Measurements from ENCODE around the gene AMBP.

Gene AMBP

GRCh38 chr9:114099669-114100270 is 21.7 kb upstream of the AMBP start:
- no peak overlapping the region for H3K4me3 Mint-ChIP-seq
- H3K27ac Mint-ChIP-seq, result no peak overlapping the region
- no peaks in the 10 kb centered on the region for H3K36me3 Mint-ChIP-seq (ENCODE audit: low read depth)
- H3K27me3 Mint-ChIP-seq, result peaks cover 48% of the 10 kb centered on the region
- peaks cover 7% of the 10 kb centered on the region for H3K9me3 Mint-ChIP-seq
- peaks cover 11% of the 10 kb centered on the region for H3K4me1 Mint-ChIP-seq (ENCODE audit: low read depth)

GRCh38 chr9:114098936-114099668 is 21.0 kb upstream of the AMBP start, which contains the start of gene KIF12:
Gene KIF12 (minus strand): TSS chr9:114099292. CDS start chr9:114099276, 16 bp downstream.
- Mint-ChIP-seq H3K4me1 (ENCODE audit: low read depth) (peaks cover 11% of the 10 kb centered on the region), H3K9me3 (peaks cover 7% of the 10 kb centered on the region), H3K36me3 (ENCODE audit: low read depth) (no peaks in the 10 kb centered on the region), H3K27ac (no peak within 1 kb of the TSS), H3K27me3 (peaks cover 51% of the 10 kb centered on the region), H3K4me3 (no peak within 1 kb of the TSS)

GRCh38 chr9:114098021-114098935 is 20.2 kb upstream of the AMBP start:
- Mint-ChIP-seq H3K4me3 (no peak overlapping the region), H3K9me3 (peaks cover 7% of the 10 kb centered on the region), H3K27ac (no peak overlapping the region), H3K27me3 (peaks cover 50% of the 10 kb centered on the region), H3K4me1 (ENCODE audit: low read depth) (peaks cover 11% of the 10 kb centered on the region), H3K36me3 (ENCODE audit: low read depth) (no peaks in the 10 kb centered on the region)

GRCh38 chr9:114097613-114098020 is 19.5 kb upstream of the AMBP start:
- Mint-ChIP-seq H3K4me1 (ENCODE audit: low read depth) (peaks cover 11% of the 10 kb centered on the region), H3K36me3 (ENCODE audit: low read depth) (no peaks in the 10 kb centered on the region), H3K27me3 (peaks cover 46% of the 10 kb centered on the region), H3K27ac (no peak overlapping the region), H3K9me3 (peaks cover 7% of the 10 kb centered on the region), H3K4me3 (peak overlapping the region; percentile 62)

- peaks cover 43% of the 10 kb centered on the region for H3K27me3 Mint-ChIP-seq
- no peaks in the 10 kb centered on the region for H3K36me3 Mint-ChIP-seq (ENCODE audit: low read depth)
- peaks cover 7% of the 10 kb centered on the region for H3K9me3 Mint-ChIP-seq
- peaks cover 11% of the 10 kb centered on the region for H3K4me1 Mint-ChIP-seq (ENCODE audit: low read depth)
- no peak overlapping the region for H3K27ac Mint-ChIP-seq
- H3K4me3 Mint-ChIP-seq, result no peak overlapping the region
These were observed 18.9 kb upstream of the AMBP start for GRCh38 chr9:114096866-114097612.

- no peak overlapping the region for H3K4me3 Mint-ChIP-seq
- H3K27ac Mint-ChIP-seq, result no peak overlapping the region
- no peaks in the 10 kb centered on the region for H3K9me3 Mint-ChIP-seq
- H3K27me3 Mint-ChIP-seq, result peaks cover 38% of the 10 kb centered on the region
- H3K36me3 Mint-ChIP-seq (ENCODE audit: low read depth), result no peaks in the 10 kb centered on the region
- H3K4me1 Mint-ChIP-seq (ENCODE audit: low read depth), result peaks cover 11% of the 10 kb centered on the region
These were observed 18.0 kb upstream of the AMBP start for GRCh38 chr9:114096041-114096511.

GRCh38 chr9:114094971-114095370 is 16.9 kb upstream of the AMBP start:
- Mint-ChIP-seq H3K4me1 (ENCODE audit: low read depth) (peaks cover 11% of the 10 kb centered on the region), H3K9me3 (no peaks in the 10 kb centered on the region), H3K27ac (no peak overlapping the region), H3K27me3 (peaks cover 33% of the 10 kb centered on the region), H3K36me3 (ENCODE audit: low read depth) (no peaks in the 10 kb centered on the region), H3K4me3 (no peak overlapping the region)

- Mint-ChIP-seq H3K9me3 (no peaks in the 10 kb centered on the region), H3K36me3 (ENCODE audit: low read depth) (no peaks in the 10 kb centered on the region), H3K4me3 (no peak overlapping the region), H3K27ac (no peak overlapping the region), H3K27me3 (peaks cover 28% of the 10 kb centered on the region), H3K4me1 (ENCODE audit: low read depth) (peaks cover 11% of the 10 kb centered on the region)
These were observed 15.8 kb upstream of the AMBP start for GRCh38 chr9:114093761-114094505.

GRCh38 chr9:114093031-114093471 is 15.0 kb upstream of the AMBP start:
- Mint-ChIP-seq H3K27me3 (peaks cover 27% of the 10 kb centered on the region), H3K9me3 (no peaks in the 10 kb centered on the region), H3K4me1 (ENCODE audit: low read depth) (peaks cover 11% of the 10 kb centered on the region), H3K27ac (no peak overlapping the region), H3K36me3 (ENCODE audit: low read depth) (no peaks in the 10 kb centered on the region), H3K4me3 (no peak overlapping the region)

- H3K36me3 Mint-ChIP-seq (ENCODE audit: low read depth), result no peaks in the 10 kb centered on the region
- H3K27ac Mint-ChIP-seq, result no peak overlapping the region
- no peak overlapping the region for H3K4me3 Mint-ChIP-seq
- H3K27me3 Mint-ChIP-seq, result peaks cover 22% of the 10 kb centered on the region
- H3K9me3 Mint-ChIP-seq, result no peaks in the 10 kb centered on the region
- H3K4me1 Mint-ChIP-seq (ENCODE audit: low read depth), result peaks cover 7% of the 10 kb centered on the region
These were observed 14.2 kb upstream of the AMBP start for GRCh38 chr9:114092336-114092735.

- Mint-ChIP-seq H3K36me3 (ENCODE audit: low read depth) (no peaks in the 10 kb centered on the region), H3K4me1 (ENCODE audit: low read depth) (peaks cover 3% of the 10 kb centered on the region), H3K27me3 (peaks cover 16% of the 10 kb centered on the region), H3K27ac (no peak overlapping the region), H3K4me3 (no peak overlapping the region), H3K9me3 (no peaks in the 10 kb centered on the region)
These were observed 13.6 kb upstream of the AMBP start for GRCh38 chr9:114091711-114092110.

GRCh38 chr9:114090798-114091197 is 12.7 kb upstream of the AMBP start:
- Mint-ChIP-seq H3K4me3 (no peak overlapping the region), H3K27ac (no peak overlapping the region), H3K4me1 (ENCODE audit: low read depth) (no peaks in the 10 kb centered on the region), H3K36me3 (ENCODE audit: low read depth) (no peaks in the 10 kb centered on the region), H3K9me3 (no peaks in the 10 kb centered on the region), H3K27me3 (peaks cover 8% of the 10 kb centered on the region)

GRCh38 chr9:114089206-114089840 is 11.2 kb upstream of the AMBP start:
- no peaks in the 10 kb centered on the region for H3K36me3 Mint-ChIP-seq (ENCODE audit: low read depth)
- no peaks in the 10 kb centered on the region for H3K4me1 Mint-ChIP-seq (ENCODE audit: low read depth)
- H3K9me3 Mint-ChIP-seq, result no peaks in the 10 kb centered on the region
- H3K27ac Mint-ChIP-seq, result no peak overlapping the region
- no peak overlapping the region for H3K4me3 Mint-ChIP-seq
- no peaks in the 10 kb centered on the region for H3K27me3 Mint-ChIP-seq
